ENCODE data around the gene ENTPD8. TPM values are rescaled to one million over a fixed set of nuclear protein-coding genes. Genes with fewer than 3 reads are reported as not detected.
A peak's percentile ranks its signal among the peaks of the same experiment; 100 is the strongest.

ENTPD8 gene
- total and polyA plus RNA-seq, 7 donors: 0.01 TPM; not detected in 6

- 58 to 64% (median 61%) methylated on average over 21 to 22 of the region's 22 CpGs for WGBS, 3 donors
- H3K36me3 ChIP-seq (ENCODE audit: insufficient read depth in 1 of 2, low read depth in 1 of 2): no peaks in the 10 kb centered on the region
These were observed 49.8 kb downstream of the ENTPD8 start for GRCh38 chr9:137391411-137391754.

GRCh38 chr9:137390553-137391410, 50.4 kb downstream of the ENTPD8 start:
- peak; percentile 42 to 70 for DNase-seq

More at GRCh38 chr9:137391411-137391754, 49.8 kb downstream of the ENTPD8 start:
- DNase-seq (no peak), ATAC-seq (peak in 3 of 4 donors; percentile 20 to 49 (median 26))
- intact Hi-C loops (cut with DNase I): no loop called here
- no peaks in the 10 kb centered on the region for H3K9me3 ChIP-seq
- H3K27me3 ChIP-seq (ENCODE audit: insufficient read depth in 3 of 3, low read length in 2 of 3): no peaks in the 10 kb centered on the region
- H3K4me1 ChIP-seq: peaks cover 7% of the 10 kb centered on the region
- peak overlapping the region; percentile 38 for H3K27ac ChIP-seq
- H3K4me3 ChIP-seq: no peak overlapping the region
- TF ChIP-seq, protein P1, sequence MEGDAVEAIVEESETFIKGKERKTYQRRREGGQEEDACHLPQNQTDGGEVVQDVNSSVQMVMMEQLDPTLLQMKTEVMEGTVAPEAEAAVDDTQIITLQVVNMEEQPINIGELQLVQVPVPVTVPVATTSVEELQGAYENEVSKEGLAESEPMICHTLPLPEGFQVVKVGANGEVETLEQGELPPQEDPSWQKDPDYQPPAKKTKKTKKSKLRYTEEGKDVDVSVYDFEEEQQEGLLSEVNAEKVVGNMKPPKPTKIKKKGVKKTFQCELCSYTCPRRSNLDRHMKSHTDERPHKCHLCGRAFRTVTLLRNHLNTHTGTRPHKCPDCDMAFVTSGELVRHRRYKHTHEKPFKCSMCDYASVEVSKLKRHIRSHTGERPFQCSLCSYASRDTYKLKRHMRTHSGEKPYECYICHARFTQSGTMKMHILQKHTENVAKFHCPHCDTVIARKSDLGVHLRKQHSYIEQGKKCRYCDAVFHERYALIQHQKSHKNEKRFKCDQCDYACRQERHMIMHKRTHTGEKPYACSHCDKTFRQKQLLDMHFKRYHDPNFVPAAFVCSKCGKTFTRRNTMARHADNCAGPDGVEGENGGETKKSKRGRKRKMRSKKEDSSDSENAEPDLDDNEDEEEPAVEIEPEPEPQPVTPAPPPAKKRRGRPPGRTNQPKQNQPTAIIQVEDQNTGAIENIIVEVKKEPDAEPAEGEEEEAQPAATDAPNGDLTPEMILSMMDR (IDR thresholded peaks at IDR 0.05): no peak

DNA sequence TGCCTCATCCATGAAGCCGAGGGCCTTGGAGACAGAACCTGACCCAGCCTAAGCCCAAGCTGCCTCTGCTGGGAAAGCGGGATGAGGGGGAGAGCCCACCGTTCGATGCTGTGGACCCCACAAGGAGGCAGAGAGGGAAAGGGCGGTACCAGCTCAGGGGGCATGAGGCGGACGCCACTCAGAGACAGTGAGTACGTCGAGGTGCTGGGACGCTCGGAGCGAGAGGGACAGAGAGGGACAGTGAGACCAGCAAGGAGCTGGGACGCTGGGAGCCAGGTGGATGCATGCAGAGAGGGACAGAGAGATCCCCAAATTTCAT, 51.8 kb downstream of the ENTPD8 start:
- no peak for ATAC-seq
- TF ChIP-seq, protein P1 (IDR thresholded peaks at IDR 0.05): no peak
- no peaks in the 10 kb centered on the region for H3K9me3 ChIP-seq
- peaks cover 7% of the 10 kb centered on the region for H3K4me1 ChIP-seq
- H3K27ac ChIP-seq: no peak overlapping the region
- H3K36me3 ChIP-seq (ENCODE audit: insufficient read depth in 1 of 2, low read depth in 1 of 2): no peaks in the 10 kb centered on the region
- no peak for DNase-seq
- H3K4me3 ChIP-seq: no peak overlapping the region
- no peaks in the 10 kb centered on the region for H3K27me3 ChIP-seq (ENCODE audit: insufficient read depth in 3 of 3, low read length in 2 of 3)
- WGBS, 3 donors: 92 to 93% (median 92%) methylated on average over 13 of the region's 13 CpGs
- intact Hi-C loops (cut with DNase I): no loop called here

More at GRCh38 chr9:137390553-137391410, 50.4 kb downstream of the ENTPD8 start:
- TF ChIP-seq, protein P1 (IDR thresholded peaks at IDR 0.05): no peak
- H3K27me3 ChIP-seq (ENCODE audit: insufficient read depth in 3 of 3, low read length in 2 of 3): no peaks in the 10 kb centered on the region
- WGBS, 3 donors: 47 to 55% (median 51%) methylated on average over 42 of the region's 42 CpGs
- H3K4me1 ChIP-seq: peaks cover 7% of the 10 kb centered on the region
- H3K9me3 ChIP-seq: no peaks in the 10 kb centered on the region
- no peaks in the 10 kb centered on the region for H3K36me3 ChIP-seq (ENCODE audit: insufficient read depth in 1 of 2, low read depth in 1 of 2)
- peak; percentile 60 to 92 (median 81) for ATAC-seq
- peak overlapping the region; percentile 38 for H3K27ac ChIP-seq
- no peak overlapping the region for H3K4me3 ChIP-seq
- intact Hi-C loops (cut with DNase I): no loop called here

GRCh38 chr9:137388589-137389427, 52.3 kb downstream of the ENTPD8 start:
- Histone ChIP-seq H3K27me3 (ENCODE audit: insufficient read depth in 3 of 3, low read length in 2 of 3) (no peaks in the 10 kb centered on the region), H3K4me1 (peaks cover 7% of the 10 kb centered on the region), H3K27ac (no peak overlapping the region), H3K36me3 (ENCODE audit: insufficient read depth in 1 of 2, low read depth in 1 of 2) (no peaks in the 10 kb centered on the region), H3K9me3 (no peaks in the 10 kb centered on the region), H3K4me3 (no peak overlapping the region)
- peak in 1 of 2 donors; percentile 49 for DNase-seq
- intact Hi-C loops (cut with DNase I): no loop called here
- TF ChIP-seq, protein P1 (IDR thresholded peaks at IDR 0.05): no peak
- 84% methylated on average over 45 to 47 of the region's 47 CpGs for WGBS, 3 donors
- ATAC-seq: no peak
